OCI-LY1 (cell line): Measurements from ENCODE around the gene CAMK2A.

ENCODE experiments used
- H2AFZ ChIP-seq: fragments of 200-600 bp; sonication (generic), shearing (Covaris generic); 2 replicates; pipeline ENCODE4 v1.6.0; 2014; ENCODE audit warnings: antibody characterized with exemption, mild to moderate bottlenecking, low read length
- H3F3A ChIP-seq: fragments of 200-600 bp; sonication (generic), shearing (Covaris generic); 2 replicates; pipeline ENCODE4 v1.6.0; 2014; ENCODE audit warnings: mild to moderate bottlenecking, antibody characterized with exemption, low read length, moderate library complexity; ENCODE audit not compliant: insufficient read depth
- H3K27ac ChIP-seq: fragments of 200-600 bp; sonication (generic); 2 replicates; pipeline ENCODE4 v1.5.1; 2014; ENCODE audit warnings: low read length, mixed run types, mild to moderate bottlenecking, low read depth; ENCODE audit not compliant: poor library complexity, severe bottlenecking
- H3K27me3 ChIP-seq: fragments of 200-600 bp; sonication (generic); 2 replicates; pipeline ENCODE4 v1.6.0; 2014; ENCODE audit warnings: antibody characterized with exemption, mild to moderate bottlenecking, low read length, moderate library complexity; ENCODE audit not compliant: insufficient read depth
- H3K36me3 ChIP-seq: fragments of 200-600 bp; sonication (generic); 2 replicates; pipeline ENCODE4 v1.6.1; 2014; ENCODE audit warnings: mild to moderate bottlenecking, antibody characterized with exemption, low read length, moderate library complexity, mixed read lengths; ENCODE audit not compliant: insufficient read depth
- H3K4me1 ChIP-seq: fragments of 200-600 bp; sonication (generic); 2 replicates; pipeline ENCODE4 v1.5.1; 2014; ENCODE audit warnings: mild to moderate bottlenecking, low read length, moderate library complexity; ENCODE audit not compliant: insufficient read depth, severe bottlenecking
- H3K4me2 ChIP-seq: fragments of 200-600 bp; sonication (generic), shearing (Covaris generic); 2 replicates; pipeline ENCODE4 v1.6.1; 2014; ENCODE audit warnings: low read length
- H3K4me3 ChIP-seq: fragments of 200-600 bp; sonication (generic); 2 replicates; pipeline ENCODE4 v1.5.1; 2014; ENCODE audit warnings: low read length, low read depth, mild to moderate bottlenecking, mixed read lengths; ENCODE audit not compliant: poor library complexity, severe bottlenecking
- H3K79me2 ChIP-seq: fragments of 200-600 bp; shearing (Covaris generic); 2 replicates; pipeline ENCODE4 v1.6.1; 2016; ENCODE audit warnings: mixed run types, low read length, mixed read lengths; ENCODE audit not compliant: insufficient read depth
- H3K9ac ChIP-seq: fragments of 200-600 bp; sonication (generic), shearing (Covaris generic); 2 replicates; pipeline ENCODE4 v1.6.1; 2014; ENCODE audit warnings: mild to moderate bottlenecking, low read length, mixed read lengths
- H3K9me2 ChIP-seq: fragments of 200-600 bp; sonication (generic), shearing (Covaris generic); 2 replicates; pipeline ENCODE4 v1.6.1; 2014; ENCODE audit warnings: low read depth, mild to moderate bottlenecking, low read length, mixed read lengths
- H3K9me3 ChIP-seq: fragments of 200-600 bp; shearing (Covaris generic); 2 replicates; pipeline ENCODE4 v1.6.1; 2014; ENCODE audit warnings: low read length, mixed read lengths
- H4K20me1 ChIP-seq: fragments of 200-600 bp; sonication (generic), shearing (Covaris generic); 2 replicates; pipeline ENCODE4 v1.6.0; 2016; ENCODE audit warnings: mild to moderate bottlenecking, low read length; ENCODE audit not compliant: insufficient read depth
- CTCF ChIP-seq: fragments of 200-600 bp; sonication (generic), shearing (Covaris generic); IDR thresholded peaks from 2 replicates; pipeline ENCODE4 v1.5.1; 2017; ENCODE audit warnings: mild to moderate bottlenecking, antibody characterized with exemption, low read length, moderate library complexity, mixed read lengths
- EZH2 ChIP-seq: fragments of 200-600 bp; sonication (generic), shearing (Covaris generic); IDR thresholded peaks from 2 replicates; pipeline ENCODE4 v1.8.0; 2017; ENCODE audit warnings: borderline replicate concordance, mixed run types, mild to moderate bottlenecking, antibody characterized with exemption, low read length, moderate library complexity, mixed read lengths

CAMK2A gene

GRCh38 chr5:150215979-150216944 is 73.3 kb downstream of the CAMK2A start:
- H3K9me3 ChIP-seq = no peaks in the 10 kb centered on the region
- no peaks in the 10 kb centered on the region for H3F3A ChIP-seq
- TF ChIP-seq CTCF (no peak), EZH2 (no peak)
- no peak overlapping the region for H3K27ac ChIP-seq
- no peak overlapping the region for H3K4me2 ChIP-seq
- no peak overlapping the region for H3K9ac ChIP-seq
- H4K20me1 ChIP-seq = no peaks in the 10 kb centered on the region
- H3K27me3 ChIP-seq = no peaks in the 10 kb centered on the region
- H2AFZ ChIP-seq = no peak overlapping the region
- H3K4me3 ChIP-seq = no peak overlapping the region
- no peaks in the 10 kb centered on the region for H3K36me3 ChIP-seq
- no peaks in the 10 kb centered on the region for H3K79me2 ChIP-seq
- no peaks in the 10 kb centered on the region for H3K4me1 ChIP-seq
- H3K9me2 ChIP-seq = no peaks in the 10 kb centered on the region

GRCh38 chr5:150214289-150214688 is 75.3 kb downstream of the CAMK2A start:
- Histone ChIP-seq H3F3A (no peaks in the 10 kb centered on the region), H3K4me2 (no peak overlapping the region), H3K36me3 (no peaks in the 10 kb centered on the region), H3K27me3 (no peaks in the 10 kb centered on the region; the same call in 1 of the 2 replicates), H3K79me2 (no peaks in the 10 kb centered on the region), H3K9me2 (no peaks in the 10 kb centered on the region), H3K4me1 (no peaks in the 10 kb centered on the region), H4K20me1 (no peaks in the 10 kb centered on the region), H3K4me3 (no peak overlapping the region), H3K9ac (no peak overlapping the region), H3K27ac (no peak overlapping the region), H2AFZ (no peak overlapping the region), H3K9me3 (no peaks in the 10 kb centered on the region)
- TF ChIP-seq EZH2 (no peak), CTCF (no peak)

GRCh38 chr5:150213530-150213929 is 76.0 kb downstream of the CAMK2A start:
- Histone ChIP-seq H4K20me1 (no peaks in the 10 kb centered on the region), H2AFZ (no peak overlapping the region), H3K9ac (no peak overlapping the region), H3K9me2 (no peaks in the 10 kb centered on the region), H3K9me3 (no peaks in the 10 kb centered on the region), H3K4me1 (no peaks in the 10 kb centered on the region), H3K36me3 (no peaks in the 10 kb centered on the region), H3K79me2 (no peaks in the 10 kb centered on the region), H3K27me3 (no peaks in the 10 kb centered on the region; the same call in 1 of the 2 replicates), H3K4me3 (no peak overlapping the region), H3K27ac (no peak overlapping the region), H3F3A (no peaks in the 10 kb centered on the region), H3K4me2 (no peak overlapping the region)
- TF ChIP-seq CTCF (no peak), EZH2 (no peak)
